Measurements from ENCODE around the gene TNFRSF14.

Gene TNFRSF14

GRCh38 chr1:2543543-2544092 is 12.6 kb upstream of the TNFRSF14 start:
- no peak for TF ChIP-seq REST (IDR thresholded peaks at IDR 0.05; ENCODE audit: low read depth)
- 0 out of 2 replicates have a peak, but pooled peaks have one; percentile 11 for TF ChIP-seq ZBTB7A (IDR thresholded peaks at IDR 0.05; ENCODE audit: low read depth)
- TF ChIP-seq EGR1 (IDR thresholded peaks at IDR 0.05): no peak

DNA sequence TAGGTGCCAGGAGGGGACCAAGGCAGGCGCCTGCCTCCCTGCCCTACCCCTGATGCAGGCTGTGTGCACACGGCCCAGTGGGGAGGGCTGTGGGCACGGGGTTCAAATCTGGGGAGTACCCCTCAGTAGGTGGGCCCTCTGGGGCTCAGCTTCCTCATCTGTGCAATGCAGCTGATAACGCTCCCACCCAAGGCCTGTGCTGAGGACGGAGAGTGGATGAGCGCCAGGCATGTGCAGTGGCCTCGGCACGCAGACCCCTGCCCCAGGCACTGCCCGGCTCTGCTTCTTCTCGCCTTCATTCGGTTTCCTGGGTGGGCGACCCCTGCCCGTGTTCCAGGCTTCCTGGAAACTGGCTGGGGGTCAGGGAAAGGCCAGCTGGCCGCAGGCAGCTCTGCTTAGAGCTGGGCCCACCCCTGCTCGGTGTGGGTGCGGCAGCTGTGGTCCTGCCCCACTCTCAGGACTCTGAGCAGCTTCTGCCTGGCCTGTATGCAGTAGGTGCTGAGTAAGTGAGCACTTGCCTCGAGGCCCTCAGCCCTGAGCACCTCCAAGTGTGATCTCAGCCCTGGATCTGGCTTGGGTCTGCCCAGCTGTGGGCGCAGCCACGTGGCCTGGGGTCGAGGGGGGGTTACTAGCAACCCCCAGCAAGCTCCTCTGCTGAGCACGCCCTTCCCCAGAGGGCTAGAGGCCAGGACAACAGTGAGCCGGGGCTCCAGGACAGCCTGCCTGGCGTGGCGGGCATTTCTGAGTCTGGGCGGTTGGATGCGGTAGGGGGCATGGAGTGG is 11.9 kb upstream of the TNFRSF14 start:
- TF ChIP-seq ZBTB7A (IDR thresholded peaks at IDR 0.05; ENCODE audit: low read depth): 0 out of 2 replicates have a peak, but pooled peaks have one; percentile 10
- TF ChIP-seq CREB1 (IDR thresholded peaks at IDR 0.05; ENCODE audit: low read depth): no peak

GRCh38 chr1:2544875-2545640 is 11.1 kb upstream of the TNFRSF14 start:
- TF ChIP-seq CEBPB (IDR thresholded peaks at IDR 0.05) (no peak), ZBTB7A (IDR thresholded peaks at IDR 0.05; ENCODE audit: low read depth) (no peak), NFIC (IDR thresholded peaks at IDR 0.05) (no peak), REST (IDR thresholded peaks at IDR 0.05; ENCODE audit: low read depth) (no peak), EP300 (IDR thresholded peaks at IDR 0.05; ENCODE audit: borderline replicate concordance) (no peak), MAX (IDR thresholded peaks at IDR 0.05) (no peak)
- TF ChIP-seq, protein P1, sequence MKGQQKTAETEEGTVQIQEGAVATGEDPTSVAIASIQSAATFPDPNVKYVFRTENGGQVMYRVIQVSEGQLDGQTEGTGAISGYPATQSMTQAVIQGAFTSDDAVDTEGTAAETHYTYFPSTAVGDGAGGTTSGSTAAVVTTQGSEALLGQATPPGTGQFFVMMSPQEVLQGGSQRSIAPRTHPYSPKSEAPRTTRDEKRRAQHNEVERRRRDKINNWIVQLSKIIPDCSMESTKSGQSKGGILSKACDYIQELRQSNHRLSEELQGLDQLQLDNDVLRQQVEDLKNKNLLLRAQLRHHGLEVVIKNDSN (IDR thresholded peaks at IDR 0.05): no peak

GRCh38 chr1:2545754-2546514 is 10.2 kb upstream of the TNFRSF14 start:
- TF ChIP-seq TAF1 (IDR thresholded peaks at IDR 0.05; ENCODE audit: low read depth): 0 out of 2 replicates have a peak, but pooled peaks have one; percentile 22
- TF ChIP-seq RAD21 (IDR thresholded peaks at IDR 0.05; ENCODE audit: low read depth): no peak
- TF ChIP-seq TEAD4 (IDR thresholded peaks at IDR 0.05): no peak
- TF ChIP-seq TCF12 (IDR thresholded peaks at IDR 0.05; ENCODE audit: low read depth): 0 out of 2 replicates have a peak, but pooled peaks have one; percentile 24
- TF ChIP-seq MAX (IDR thresholded peaks at IDR 0.05): peak; percentile 70; the same call in 1 of the 2 replicates
- TF ChIP-seq, protein P1 (IDR thresholded peaks at IDR 0.05): peak; percentile 94

DNA sequence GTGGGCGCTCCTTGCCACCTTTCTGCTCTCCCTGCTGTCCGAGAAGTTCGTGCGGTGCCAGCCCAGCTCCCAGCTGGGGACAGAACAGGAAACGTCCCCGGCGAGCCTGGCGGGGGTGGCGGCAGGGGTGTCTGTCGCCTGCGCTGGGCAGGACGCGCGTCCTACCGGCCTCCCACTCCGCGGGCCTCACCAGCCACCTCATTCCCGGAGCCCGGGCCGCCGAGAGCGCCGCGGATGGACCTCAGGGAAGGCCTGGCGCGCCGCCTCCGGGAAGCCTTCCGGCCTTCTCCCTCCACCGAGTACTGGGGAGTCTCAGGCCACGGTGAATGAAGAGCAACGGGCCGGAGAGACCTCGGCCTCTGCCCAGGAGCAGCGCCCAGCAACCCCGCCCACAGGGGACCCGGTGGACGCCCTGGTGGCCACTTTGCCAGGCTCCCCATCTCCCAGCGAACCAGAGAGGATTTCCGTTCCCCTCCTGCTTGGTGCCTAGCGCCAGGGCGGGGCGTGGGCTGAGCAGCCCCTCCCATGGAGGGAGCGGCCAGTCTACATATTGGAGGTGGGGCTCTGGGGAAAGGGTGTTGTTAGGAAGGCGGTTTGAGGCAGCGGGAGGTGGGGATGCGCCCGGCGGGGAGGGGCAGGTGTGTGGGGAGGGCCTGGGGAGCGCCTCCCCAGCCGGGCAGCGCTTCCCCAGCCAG is 9.5 kb upstream of the TNFRSF14 start:
- TF ChIP-seq NFIC (IDR thresholded peaks at IDR 0.05) (0 out of 2 replicates have a peak, but pooled peaks have one; percentile 6), RAD21 (IDR thresholded peaks at IDR 0.05; ENCODE audit: low read depth) (no peak), CREB1 (IDR thresholded peaks at IDR 0.05; ENCODE audit: low read depth) (no peak), TCF12 (IDR thresholded peaks at IDR 0.05; ENCODE audit: low read depth) (peak; percentile 48; the same call in 1 of the 2 replicates)
